Sigmoid colon (tissue), 4 donors: ENCODE data around the gene C1orf35.

Experiments
- EP300 ChIP-seq, 4 donors: sonication (generic); formaldehyde crosslinking; IDR thresholded peaks; one replicate each; pipeline ENCODE4 v1.6.1; 2017; ENCODE audit warnings: antibody characterized with exemption in 4 of 4
- POLR2A ChIP-seq, 2 donors: fragments of 450-650 bp; IDR thresholded peaks; one replicate each; pipeline ENCODE4 v1.6.1; 2016; ENCODE audit warnings: antibody characterized with exemption in 2 of 2, mild to moderate bottlenecking in 2 of 2, moderate library complexity in 2 of 2
- POLR2AphosphoS5 ChIP-seq, 4 donors: sonication (generic); formaldehyde crosslinking; IDR thresholded peaks; one replicate each; pipeline ENCODE4 v1.6.1; 2017; ENCODE audit warnings: antibody characterized with exemption in 4 of 4
- TF ChIP-seq, protein P1 (sequence below), 4 experiments: fragments of 450-650 bp in 3 of 4; fragments of 200-600 bp in 1 of 4; IDR thresholded peaks; one replicate each; pipeline ENCODE4 v1.5.1; 2016 to 2019; ENCODE audit warnings: antibody characterized with exemption in 4 of 4, mild to moderate bottlenecking in 3 of 4, moderate library complexity in 2 of 4

DNA sequence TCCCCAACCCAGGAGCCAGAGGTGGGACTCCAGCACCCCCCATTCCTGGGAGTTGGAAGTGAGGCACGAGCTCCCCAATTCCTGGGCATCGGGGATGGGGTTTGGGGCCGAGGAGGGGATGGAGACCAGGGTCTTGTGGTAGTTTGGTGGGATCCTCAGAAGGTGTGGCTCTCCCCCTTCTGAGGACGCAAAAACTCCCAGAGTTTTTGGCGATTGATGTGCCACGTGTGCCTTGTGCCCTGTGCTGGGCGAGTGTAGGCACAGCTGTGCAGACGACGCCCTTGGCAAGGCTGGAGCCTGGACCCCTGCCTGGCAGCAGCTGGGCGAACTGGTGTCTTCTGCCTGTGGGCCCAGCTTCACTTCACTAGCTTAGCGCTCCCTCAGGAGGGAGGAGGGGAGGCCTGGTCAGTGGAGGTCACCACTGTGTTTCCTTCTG is 39.6 kb upstream of the C1orf35 start:
- TF ChIP-seq POLR2AphosphoS5 (IDR thresholded peaks at IDR 0.05) = no peak
- TF ChIP-seq, protein P1, sequence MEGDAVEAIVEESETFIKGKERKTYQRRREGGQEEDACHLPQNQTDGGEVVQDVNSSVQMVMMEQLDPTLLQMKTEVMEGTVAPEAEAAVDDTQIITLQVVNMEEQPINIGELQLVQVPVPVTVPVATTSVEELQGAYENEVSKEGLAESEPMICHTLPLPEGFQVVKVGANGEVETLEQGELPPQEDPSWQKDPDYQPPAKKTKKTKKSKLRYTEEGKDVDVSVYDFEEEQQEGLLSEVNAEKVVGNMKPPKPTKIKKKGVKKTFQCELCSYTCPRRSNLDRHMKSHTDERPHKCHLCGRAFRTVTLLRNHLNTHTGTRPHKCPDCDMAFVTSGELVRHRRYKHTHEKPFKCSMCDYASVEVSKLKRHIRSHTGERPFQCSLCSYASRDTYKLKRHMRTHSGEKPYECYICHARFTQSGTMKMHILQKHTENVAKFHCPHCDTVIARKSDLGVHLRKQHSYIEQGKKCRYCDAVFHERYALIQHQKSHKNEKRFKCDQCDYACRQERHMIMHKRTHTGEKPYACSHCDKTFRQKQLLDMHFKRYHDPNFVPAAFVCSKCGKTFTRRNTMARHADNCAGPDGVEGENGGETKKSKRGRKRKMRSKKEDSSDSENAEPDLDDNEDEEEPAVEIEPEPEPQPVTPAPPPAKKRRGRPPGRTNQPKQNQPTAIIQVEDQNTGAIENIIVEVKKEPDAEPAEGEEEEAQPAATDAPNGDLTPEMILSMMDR (IDR thresholded peaks at IDR 0.05) = no peak
- no peak for TF ChIP-seq EP300 (IDR thresholded peaks at IDR 0.05)
- no peak for TF ChIP-seq POLR2A (IDR thresholded peaks at IDR 0.05)
